Loucy (cell line): ENCODE results near the gene TFPI.

Experiments
- H2AFZ ChIP-seq: fragments of 200-600 bp; sonication (generic); 2 replicates; pipeline ENCODE4 v1.6.0; 2016; ENCODE audit warnings: antibody characterized with exemption, mild to moderate bottlenecking, low read length, moderate library complexity
- H3F3A ChIP-seq: fragments of 200-600 bp; 2 replicates; pipeline ENCODE4 v1.6.0; 2016; ENCODE audit warnings: antibody characterized with exemption, low read depth, mild to moderate bottlenecking
- H3K27me3 ChIP-seq: fragments of 200-600 bp; sonication (generic); 2 replicates; pipeline ENCODE4 v1.6.1; 2014; ENCODE audit warnings: low read length, mild to moderate bottlenecking; ENCODE audit not compliant: insufficient read depth, poor library complexity, severe bottlenecking
- H3K36me3 ChIP-seq: fragments of 200-600 bp; sonication (generic); 2 replicates; pipeline ENCODE4 v1.6.1; 2016; ENCODE audit warnings: low read length; ENCODE audit not compliant: insufficient read depth
- H3K4me1 ChIP-seq: fragments of 200-600 bp; sonication (generic); 2 replicates; pipeline ENCODE4 v1.5.1; 2014; ENCODE audit warnings: low read length, mild to moderate bottlenecking; ENCODE audit not compliant: insufficient read depth, poor library complexity, severe bottlenecking
- H3K4me2 ChIP-seq: fragments of 200-600 bp; sonication (generic); 2 replicates; pipeline ENCODE4 v1.6.0; 2014; ENCODE audit warnings: antibody characterized with exemption, low read length, low read depth, mild to moderate bottlenecking; ENCODE audit not compliant: poor library complexity, severe bottlenecking
- H3K4me3 ChIP-seq: fragments of 200-600 bp; sonication (generic); 2 replicates; pipeline ENCODE4 v1.5.1; 2014; ENCODE audit warnings: low read length, mild to moderate bottlenecking, mixed read lengths; ENCODE audit not compliant: poor library complexity, severe bottlenecking
- H3K79me2 ChIP-seq: fragments of 200-600 bp; sonication (generic); 2 replicates; pipeline ENCODE4 v1.6.1; 2014; ENCODE audit warnings: low read length; ENCODE audit not compliant: insufficient read depth
- H3K9ac ChIP-seq: fragments of 200-600 bp; sonication (generic); 2 replicates; pipeline ENCODE4 v1.6.0; 2014; ENCODE audit warnings: mild to moderate bottlenecking, low read depth, low read length, moderate library complexity; ENCODE audit not compliant: poor library complexity, severe bottlenecking
- H3K9me2 ChIP-seq: fragments of 200-600 bp; sonication (generic); replicated peaks from 2 replicates; pipeline ENCODE4 v1.6.1; 2016; ENCODE audit warnings: low read depth, low read length, mixed read lengths
- H3K9me3 ChIP-seq: fragments of 200-600 bp; sonication (generic); 2 replicates; pipeline ENCODE4 v1.6.1; 2014; ENCODE audit warnings: mild to moderate bottlenecking, antibody characterized with exemption, low read length, low read depth; ENCODE audit not compliant: insufficient read depth
- H4K20me1 ChIP-seq: fragments of 200-600 bp; sonication (generic); 2 replicates; pipeline ENCODE4 v1.6.0; 2014; ENCODE audit warnings: antibody characterized with exemption, low read length, mild to moderate bottlenecking; ENCODE audit not compliant: insufficient read depth, poor library complexity, severe bottlenecking
- EZH2phosphoT487 ChIP-seq: fragments of 200-600 bp; IDR thresholded peaks from 2 replicates; pipeline ENCODE4 v1.6.1; 2018; ENCODE audit warnings: antibody characterized with exemption, mild to moderate bottlenecking, moderate library complexity, borderline replicate concordance
- TF ChIP-seq, protein P1 (sequence below): fragments of 200-600 bp; sonication (generic); conservative IDR thresholded peaks from 2 replicates; pipeline ENCODE4 v1.5.1; 2014; ENCODE audit warnings: mild to moderate bottlenecking, antibody characterized with exemption, low read length

TFPI gene

DNA sequence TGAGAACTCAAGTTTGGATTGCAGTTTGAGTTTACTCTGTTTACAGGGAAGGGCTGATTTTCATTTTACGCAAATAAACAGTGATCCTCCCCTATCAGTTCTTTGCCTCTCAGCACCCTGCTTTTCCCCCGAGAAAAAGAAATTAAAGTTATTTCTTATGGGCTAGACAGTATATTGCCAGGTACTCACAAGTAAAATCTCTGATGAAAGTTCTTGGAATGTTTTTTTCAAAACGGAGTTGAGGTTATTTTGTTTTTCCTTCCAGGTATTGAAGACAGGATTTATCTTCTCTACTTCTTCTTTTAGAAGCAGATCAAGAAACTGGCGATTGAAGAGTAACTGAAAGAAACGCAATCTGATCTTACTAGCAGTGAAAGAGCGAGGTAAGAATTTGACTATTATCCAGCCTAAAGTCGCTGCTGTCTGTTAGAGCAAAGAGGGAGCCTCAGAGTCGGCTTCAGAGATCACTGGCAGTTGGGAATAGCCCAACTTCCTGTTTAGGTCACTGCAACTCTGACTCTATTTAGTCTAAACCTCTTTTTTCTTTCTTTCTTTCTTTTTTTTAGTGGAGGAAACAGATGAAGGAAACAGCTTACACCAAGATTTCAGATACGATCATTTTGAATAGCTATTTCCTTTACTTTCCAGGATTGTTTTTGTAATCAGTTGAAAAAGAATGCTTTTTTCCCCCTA, at the start of gene TFPI:
Gene TFPI (minus strand): TSS at position 425 of the 693 bp plus-strand sequence. CDS start 50,667 bp downstream, outside the sequence.
- peaks cover 49% of the 10 kb centered on the region for H3K4me1 ChIP-seq
- H3K9me2 ChIP-seq, result no peaks in the 10 kb centered on the region
- no peaks in the 10 kb centered on the region for H3K9me3 ChIP-seq
- H3K4me3 ChIP-seq, result peak within 1 kb of the TSS; percentile 88
- TF ChIP-seq EZH2phosphoT487, result no peak
- TF ChIP-seq, protein P1, sequence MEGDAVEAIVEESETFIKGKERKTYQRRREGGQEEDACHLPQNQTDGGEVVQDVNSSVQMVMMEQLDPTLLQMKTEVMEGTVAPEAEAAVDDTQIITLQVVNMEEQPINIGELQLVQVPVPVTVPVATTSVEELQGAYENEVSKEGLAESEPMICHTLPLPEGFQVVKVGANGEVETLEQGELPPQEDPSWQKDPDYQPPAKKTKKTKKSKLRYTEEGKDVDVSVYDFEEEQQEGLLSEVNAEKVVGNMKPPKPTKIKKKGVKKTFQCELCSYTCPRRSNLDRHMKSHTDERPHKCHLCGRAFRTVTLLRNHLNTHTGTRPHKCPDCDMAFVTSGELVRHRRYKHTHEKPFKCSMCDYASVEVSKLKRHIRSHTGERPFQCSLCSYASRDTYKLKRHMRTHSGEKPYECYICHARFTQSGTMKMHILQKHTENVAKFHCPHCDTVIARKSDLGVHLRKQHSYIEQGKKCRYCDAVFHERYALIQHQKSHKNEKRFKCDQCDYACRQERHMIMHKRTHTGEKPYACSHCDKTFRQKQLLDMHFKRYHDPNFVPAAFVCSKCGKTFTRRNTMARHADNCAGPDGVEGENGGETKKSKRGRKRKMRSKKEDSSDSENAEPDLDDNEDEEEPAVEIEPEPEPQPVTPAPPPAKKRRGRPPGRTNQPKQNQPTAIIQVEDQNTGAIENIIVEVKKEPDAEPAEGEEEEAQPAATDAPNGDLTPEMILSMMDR, result no peak
- H3K9ac ChIP-seq, result peak within 1 kb of the TSS; percentile 88
- peaks cover 12% of the 10 kb centered on the region; the same call in 1 of the 2 replicates for H3K79me2 ChIP-seq
- H2AFZ ChIP-seq, result peak within 1 kb of the TSS; percentile 95
- no peaks in the 10 kb centered on the region for H3K27me3 ChIP-seq
- H4K20me1 ChIP-seq, result no peaks in the 10 kb centered on the region
- no peaks in the 10 kb centered on the region for H3K36me3 ChIP-seq
- H3K4me2 ChIP-seq, result peak within 1 kb of the TSS; percentile 81
- H3F3A ChIP-seq, result no peaks in the 10 kb centered on the region

DNA sequence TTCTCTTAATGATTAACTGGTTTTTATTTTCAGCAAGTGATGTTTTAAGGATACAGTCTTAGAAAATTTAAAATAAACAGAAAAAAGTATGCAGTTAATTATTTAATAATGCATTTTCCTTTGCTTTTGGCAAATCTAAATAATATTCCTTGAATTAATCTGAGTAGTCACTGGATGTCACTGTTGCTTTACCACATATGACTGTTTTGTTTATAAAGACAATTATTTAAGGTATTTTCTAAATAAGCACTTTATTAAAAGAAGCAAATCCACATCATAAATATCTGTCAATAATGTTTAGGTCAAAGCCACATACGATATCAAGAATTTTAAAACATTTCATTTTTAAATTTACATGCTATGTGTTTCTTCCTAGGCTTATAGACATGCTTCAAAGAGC, 40.6 kb upstream of the TFPI start:
- Histone ChIP-seq H3K9me3 (no peaks in the 10 kb centered on the region; the same call in 1 of the 2 replicates), H3K4me2 (no peak overlapping the region), H2AFZ (no peak overlapping the region), H3K4me1 (no peaks in the 10 kb centered on the region), H3K9me2 (no peaks in the 10 kb centered on the region), H3K9ac (no peak overlapping the region), H3K79me2 (no peaks in the 10 kb centered on the region), H3K27me3 (no peaks in the 10 kb centered on the region), H3F3A (no peaks in the 10 kb centered on the region), H4K20me1 (no peaks in the 10 kb centered on the region), H3K36me3 (no peaks in the 10 kb centered on the region), H3K4me3 (no peak overlapping the region)
- TF ChIP-seq EZH2phosphoT487, result no peak
- TF ChIP-seq, protein P1, result peak; percentile 49

DNA sequence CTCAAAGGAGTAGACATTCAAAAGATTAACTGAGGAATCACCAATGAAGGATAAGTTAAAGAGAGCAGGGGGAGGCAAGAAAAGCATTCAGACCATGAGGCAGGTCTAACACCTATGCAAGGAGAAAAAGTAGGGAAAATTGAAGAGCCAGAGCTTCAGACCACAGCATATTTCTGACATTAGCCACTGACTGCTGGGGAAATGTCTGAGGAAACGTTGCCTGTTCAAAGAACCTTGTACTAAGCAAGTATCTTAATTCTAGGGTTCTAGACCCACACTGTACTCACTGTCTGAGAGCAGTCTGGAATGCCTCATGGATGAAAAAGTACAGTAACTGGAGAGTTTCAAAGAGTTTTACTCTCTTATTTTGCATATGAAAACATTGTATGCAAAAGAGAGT, 39.5 kb upstream of the TFPI start:
- no peak for TF ChIP-seq EZH2phosphoT487
- TF ChIP-seq, protein P1, result no peak
- H2AFZ ChIP-seq, result no peak overlapping the region
- no peak overlapping the region for H3K4me2 ChIP-seq
- no peak overlapping the region for H3K9ac ChIP-seq
- H3K27me3 ChIP-seq, result no peaks in the 10 kb centered on the region
- no peaks in the 10 kb centered on the region for H4K20me1 ChIP-seq
- H3K36me3 ChIP-seq, result no peaks in the 10 kb centered on the region
- no peaks in the 10 kb centered on the region for H3K4me1 ChIP-seq
- H3K79me2 ChIP-seq, result no peaks in the 10 kb centered on the region
- no peaks in the 10 kb centered on the region for H3F3A ChIP-seq
- H3K9me3 ChIP-seq, result no peaks in the 10 kb centered on the region; the same call in 1 of the 2 replicates
- no peaks in the 10 kb centered on the region for H3K9me2 ChIP-seq
- no peak overlapping the region for H3K4me3 ChIP-seq
